Activated T-cell treated with anti-CD3 and anti-CD28 coated beads, Interleukin-2, amount 50 U/mL, for 4 hours (primary cell): ENCODE results near the gene LRRC1. TPM values are rescaled to one million over a fixed set of nuclear protein-coding genes. Genes with fewer than 3 reads are reported as not detected.

Experiments
- ATAC-seq, 2 donors: fragments of 200-7000 bp; cut with Tn5 transposase; one replicate each; pipeline ENCODE4 v1.10.0; 2021
- DNase-seq: peaks from one replicate; pipeline ENCODE4 v3.0.0-alpha.2; 2020
- H3K27me3 Mint-ChIP-seq: one replicate; pipeline ENCODE4 v1.8.0; 2021; ENCODE audit warnings: low read depth, mixed read lengths
- H3K36me3 Mint-ChIP-seq: one replicate; pipeline ENCODE4 v1.8.0; 2022; ENCODE audit warnings: mixed read lengths; ENCODE audit not compliant: insufficient read depth
- H3K4me1 Mint-ChIP-seq: one replicate; pipeline ENCODE4 v1.8.0; 2021; ENCODE audit warnings: low read depth, mixed read lengths
- H3K4me3 Mint-ChIP-seq: one replicate; pipeline ENCODE4 v1.8.0; 2021; ENCODE audit warnings: mild to moderate bottlenecking, moderate library complexity, mixed read lengths
- H3K9me3 Mint-ChIP-seq: one replicate; pipeline ENCODE4 v1.8.0; 2021; ENCODE audit warnings: mixed read lengths
- total RNA-seq, 3 donors: library from RNA; stranded (reverse); gene quantifications; one replicate each; pipeline ENCODE4 v1.2.1, GENCODE V29; 2021

Gene LRRC1
- total RNA-seq, 3 donors from 2014 or later: 0.78 to 1.9 (median 0.79) TPM

DNA sequence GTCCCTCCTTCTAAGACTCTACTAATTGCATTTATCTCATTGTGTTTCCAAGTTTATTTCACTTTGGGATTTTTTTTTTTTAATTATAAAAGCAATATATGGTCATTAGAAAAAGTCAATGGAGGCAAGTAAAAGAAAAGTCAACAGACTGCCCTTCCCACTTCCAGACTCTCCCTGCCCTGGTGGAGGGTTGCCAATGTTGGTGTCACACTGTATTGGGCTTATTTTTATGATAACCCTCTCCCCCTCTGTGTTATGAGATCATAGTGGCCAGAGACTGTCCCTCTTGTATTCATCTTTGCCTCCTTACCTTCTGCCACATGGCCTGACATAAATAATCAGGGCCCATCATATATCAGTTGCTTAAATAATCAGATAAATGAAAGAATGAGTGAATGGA, 63.4 kb downstream of the LRRC1 start:
- H3K36me3 Mint-ChIP-seq: no peaks in the 10 kb centered on the region
- H3K4me3 Mint-ChIP-seq: no peak overlapping the region

DNA sequence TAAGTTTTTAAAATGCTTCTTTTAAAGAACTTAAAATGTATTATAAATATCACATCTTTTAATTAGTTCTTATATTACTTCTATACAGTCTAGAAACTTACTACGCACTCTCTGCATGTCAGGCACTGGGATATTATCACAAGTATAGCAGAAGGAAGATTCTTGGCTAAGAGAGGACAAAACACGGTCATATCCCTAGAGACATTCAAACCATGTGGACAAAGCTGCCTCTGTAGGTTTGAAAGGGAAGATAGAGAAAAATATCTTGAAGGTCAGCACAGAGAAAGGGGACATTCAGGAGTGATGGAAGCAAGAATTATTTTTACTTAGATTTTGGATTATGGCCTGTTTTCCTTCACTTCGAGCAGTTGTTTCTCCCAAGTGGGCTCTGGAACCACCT, 64.1 kb downstream of the LRRC1 start:
- Mint-ChIP-seq H3K9me3 (no peaks in the 10 kb centered on the region), H3K36me3 (no peaks in the 10 kb centered on the region), H3K27me3 (no peaks in the 10 kb centered on the region), H3K4me1 (peaks cover 12% of the 10 kb centered on the region), H3K4me3 (no peak overlapping the region)
- ATAC-seq: no peak
- DNase-seq: no peak

More for the DNA sequence above, 63.4 kb downstream of the LRRC1 start:
- ATAC-seq (no peak), DNase-seq (no peak)
- no peaks in the 10 kb centered on the region for H3K9me3 Mint-ChIP-seq
- H3K4me1 Mint-ChIP-seq: peaks cover 12% of the 10 kb centered on the region
- H3K27me3 Mint-ChIP-seq: no peaks in the 10 kb centered on the region

DNA sequence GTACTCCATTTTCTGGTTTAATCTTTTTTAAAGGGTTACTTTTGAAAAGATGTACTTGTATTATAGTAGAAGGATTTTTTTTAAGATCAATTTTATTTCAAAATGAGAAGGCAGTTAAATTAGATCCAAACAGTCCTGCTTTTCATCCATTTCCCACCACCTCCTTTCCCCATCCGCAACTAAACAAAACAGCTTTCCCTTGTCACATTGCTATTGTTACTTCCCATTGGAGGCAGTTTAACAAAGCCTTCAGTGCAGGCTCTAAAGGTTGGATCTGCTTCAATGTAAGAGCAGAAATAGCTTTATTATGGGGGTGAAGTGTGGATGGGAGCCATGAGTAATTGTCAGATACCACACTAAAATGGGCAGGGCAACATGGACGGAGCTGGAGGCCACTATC, 65.7 kb downstream of the LRRC1 start:
- Mint-ChIP-seq H3K27me3 (no peaks in the 10 kb centered on the region), H3K9me3 (no peaks in the 10 kb centered on the region), H3K4me3 (no peak overlapping the region), H3K4me1 (no peaks in the 10 kb centered on the region), H3K36me3 (no peaks in the 10 kb centered on the region)
- ATAC-seq (no peak), DNase-seq (no peak)

DNA sequence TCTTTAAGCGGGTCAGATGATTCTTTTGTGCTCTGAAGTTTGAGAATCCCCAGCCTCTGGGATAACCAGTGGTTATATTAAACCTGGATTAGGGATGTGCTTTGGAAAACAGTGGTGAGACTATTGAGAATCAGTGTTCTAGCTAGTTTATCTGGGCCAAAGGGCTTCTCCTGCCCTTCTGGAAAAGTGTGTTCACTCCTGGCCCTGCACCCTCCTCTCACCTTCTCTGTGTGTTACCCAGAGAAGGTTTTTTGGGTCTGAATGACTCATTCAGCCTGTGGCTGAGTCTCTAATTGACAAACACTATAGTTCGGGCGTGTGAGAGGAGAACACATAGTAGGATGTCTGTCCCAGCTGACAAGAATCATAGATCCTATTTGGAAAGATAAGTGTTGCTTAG, 66.7 kb downstream of the LRRC1 start:
- no peaks in the 10 kb centered on the region for H3K9me3 Mint-ChIP-seq
- no peak overlapping the region for H3K4me3 Mint-ChIP-seq
- no peaks in the 10 kb centered on the region for H3K27me3 Mint-ChIP-seq
- H3K4me1 Mint-ChIP-seq: no peaks in the 10 kb centered on the region
- no peak for ATAC-seq
- DNase-seq: no peak
- no peaks in the 10 kb centered on the region for H3K36me3 Mint-ChIP-seq

DNA sequence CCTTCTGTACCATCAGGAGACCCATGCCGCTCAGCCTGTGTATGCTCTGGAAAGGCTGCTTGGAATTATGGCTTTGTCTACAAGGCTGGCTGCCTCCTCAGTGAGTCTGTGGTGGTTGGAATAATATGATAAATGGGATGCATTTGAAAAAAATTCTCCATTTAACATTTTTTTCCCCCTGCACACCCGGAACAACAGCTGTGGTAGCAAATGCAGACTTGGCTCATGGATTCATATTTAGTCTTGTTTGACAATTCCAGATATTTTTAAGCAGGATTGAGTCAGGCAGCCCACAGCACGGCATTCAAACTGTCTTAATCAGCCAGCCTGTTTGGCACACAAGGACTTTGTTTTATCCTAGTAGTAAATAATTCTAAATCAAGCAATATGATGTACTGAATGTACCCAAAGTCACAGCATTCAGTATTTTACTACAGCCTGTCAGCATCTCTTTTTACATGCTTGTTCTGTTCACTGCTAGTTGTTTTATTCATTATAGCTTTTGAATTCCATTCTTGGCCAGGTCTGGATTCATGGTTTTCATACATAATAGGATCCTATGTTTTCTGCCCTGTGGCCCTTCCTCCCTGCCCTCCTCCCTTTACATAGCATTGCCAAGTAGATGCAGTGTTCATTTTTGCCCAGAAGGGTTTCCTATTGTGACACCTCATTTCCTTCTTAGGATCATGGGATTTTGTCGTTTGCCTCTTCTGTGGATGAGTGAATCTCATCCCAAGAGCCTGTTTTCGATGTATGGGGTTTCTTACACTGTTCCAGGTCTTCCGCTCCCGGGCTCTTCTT, 68.1 kb downstream of the LRRC1 start:
- Mint-ChIP-seq H3K36me3 (no peaks in the 10 kb centered on the region), H3K9me3 (no peaks in the 10 kb centered on the region), H3K4me1 (no peaks in the 10 kb centered on the region), H3K4me3 (no peak overlapping the region), H3K27me3 (no peaks in the 10 kb centered on the region)
- DNase-seq: no peak
- no peak for ATAC-seq

DNA sequence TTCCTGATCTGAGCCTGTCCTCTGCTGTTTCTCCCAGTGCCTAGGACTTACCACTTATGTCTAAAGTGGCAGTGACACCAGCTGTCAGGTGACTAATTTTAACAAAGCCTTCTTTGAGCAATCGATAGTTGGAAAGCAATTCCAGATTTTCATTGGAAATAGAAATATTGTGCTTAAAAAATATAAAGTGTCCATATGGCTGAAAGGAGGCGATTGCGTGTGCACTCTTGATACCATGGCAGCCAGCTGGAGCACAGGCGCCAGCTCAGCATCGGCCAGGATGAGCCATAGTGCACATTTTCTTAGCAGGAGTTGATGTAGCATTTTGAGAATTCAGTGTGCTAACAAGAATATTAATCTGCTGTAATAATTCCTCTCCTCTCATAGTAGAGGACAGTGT, 70.0 kb downstream of the LRRC1 start:
- no peaks in the 10 kb centered on the region for H3K4me1 Mint-ChIP-seq
- H3K27me3 Mint-ChIP-seq: no peaks in the 10 kb centered on the region
- H3K36me3 Mint-ChIP-seq: no peaks in the 10 kb centered on the region
- no peak for DNase-seq
- H3K4me3 Mint-ChIP-seq: no peak overlapping the region
- no peak for ATAC-seq
- no peaks in the 10 kb centered on the region for H3K9me3 Mint-ChIP-seq

DNA sequence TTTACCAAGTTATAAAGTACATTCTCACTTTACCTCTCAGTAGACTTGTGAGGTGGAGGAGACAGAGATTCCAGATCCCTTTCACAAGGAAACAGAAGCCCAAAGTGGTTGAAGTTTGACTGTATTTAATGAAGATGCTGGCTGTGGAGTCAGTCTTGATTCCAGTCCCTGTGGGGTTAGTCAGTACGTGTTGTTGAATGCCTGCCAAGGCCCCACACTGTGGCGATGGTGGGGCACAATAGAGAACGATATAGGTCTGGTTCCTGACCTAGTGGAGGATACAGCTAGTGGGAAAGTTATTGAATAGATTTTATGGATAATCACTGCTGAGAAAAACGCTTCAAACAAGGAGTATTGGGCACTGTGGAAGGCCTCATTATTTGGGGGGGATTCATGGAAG, 71.4 kb downstream of the LRRC1 start:
- DNase-seq (no peak), ATAC-seq (no peak)
- Mint-ChIP-seq H3K4me1 (peaks cover 2% of the 10 kb centered on the region), H3K27me3 (no peaks in the 10 kb centered on the region), H3K9me3 (no peaks in the 10 kb centered on the region), H3K36me3 (no peaks in the 10 kb centered on the region), H3K4me3 (no peak overlapping the region)

DNA sequence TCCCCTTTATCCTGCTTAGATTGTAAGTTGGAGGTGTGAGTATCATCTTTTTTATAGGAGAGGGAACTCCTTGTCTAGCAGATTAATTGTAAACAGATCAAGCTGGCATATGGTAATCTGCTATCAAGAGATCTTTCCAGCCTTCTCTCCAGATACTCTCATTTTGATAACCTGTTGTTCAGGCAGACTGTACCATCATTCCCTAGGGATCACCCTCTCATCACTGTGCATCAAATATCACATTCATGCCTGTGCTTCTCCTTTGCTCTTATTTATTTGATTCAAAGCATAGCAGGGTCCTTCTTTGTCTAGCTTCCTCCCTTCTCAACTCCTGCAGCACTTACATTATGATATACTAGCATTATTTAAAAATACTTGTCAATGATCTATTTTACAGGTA, 73.8 kb downstream of the LRRC1 start:
- Mint-ChIP-seq H3K4me3 (no peak overlapping the region), H3K27me3 (no peaks in the 10 kb centered on the region), H3K9me3 (peaks cover 3% of the 10 kb centered on the region), H3K36me3 (no peaks in the 10 kb centered on the region), H3K4me1 (peaks cover 2% of the 10 kb centered on the region)
- ATAC-seq (no peak), DNase-seq (no peak)

DNA sequence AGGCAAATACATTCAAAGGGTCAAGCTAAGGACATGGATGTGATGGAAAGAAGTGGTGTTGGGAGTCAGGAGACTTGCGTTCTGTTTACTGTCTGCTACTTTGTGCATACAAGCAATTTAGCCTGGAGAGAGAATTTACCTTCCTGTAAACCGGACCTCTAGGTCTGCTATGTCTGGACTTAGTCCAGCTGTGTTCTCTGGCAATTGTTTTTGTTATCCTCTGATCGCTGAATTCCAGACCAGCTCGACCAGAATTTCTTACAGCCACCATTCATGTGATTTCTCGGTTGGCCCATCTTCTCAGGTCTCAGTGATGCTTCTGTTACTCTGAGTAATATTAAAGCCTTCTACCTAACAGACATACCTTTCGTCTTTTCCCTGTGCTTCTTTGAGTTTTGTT, 75.2 kb downstream of the LRRC1 start:
- peaks cover 2% of the 10 kb centered on the region for H3K4me1 Mint-ChIP-seq
- H3K36me3 Mint-ChIP-seq: no peaks in the 10 kb centered on the region
- no peak overlapping the region for H3K4me3 Mint-ChIP-seq
- ATAC-seq (no peak), DNase-seq (no peak)
- H3K27me3 Mint-ChIP-seq: no peaks in the 10 kb centered on the region
- peaks cover 3% of the 10 kb centered on the region for H3K9me3 Mint-ChIP-seq

DNA sequence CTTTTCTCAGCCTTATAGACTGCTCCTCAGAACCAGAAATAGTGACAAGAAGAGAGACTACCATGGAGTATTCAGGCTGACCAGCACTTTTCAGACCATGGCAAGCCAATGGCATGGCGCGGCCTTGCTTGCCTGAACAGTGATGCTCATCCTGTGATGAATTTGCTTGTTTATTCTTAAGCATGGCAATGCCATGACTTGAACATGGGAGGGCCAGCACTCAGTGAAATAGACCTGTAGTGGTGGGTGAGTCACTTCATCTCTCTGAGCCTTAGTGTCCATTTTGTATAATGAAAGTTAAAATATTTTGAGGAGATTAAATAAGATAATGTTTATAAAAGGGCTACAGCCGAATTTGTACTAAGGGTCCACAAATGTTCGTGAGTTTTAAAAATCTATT, 79.1 kb downstream of the LRRC1 start:
- Mint-ChIP-seq H3K4me1 (peaks cover 2% of the 10 kb centered on the region), H3K9me3 (peaks cover 3% of the 10 kb centered on the region), H3K4me3 (no peak overlapping the region), H3K36me3 (peaks cover 3% of the 10 kb centered on the region), H3K27me3 (no peaks in the 10 kb centered on the region)
- ATAC-seq (no peak), DNase-seq (no peak)

DNA sequence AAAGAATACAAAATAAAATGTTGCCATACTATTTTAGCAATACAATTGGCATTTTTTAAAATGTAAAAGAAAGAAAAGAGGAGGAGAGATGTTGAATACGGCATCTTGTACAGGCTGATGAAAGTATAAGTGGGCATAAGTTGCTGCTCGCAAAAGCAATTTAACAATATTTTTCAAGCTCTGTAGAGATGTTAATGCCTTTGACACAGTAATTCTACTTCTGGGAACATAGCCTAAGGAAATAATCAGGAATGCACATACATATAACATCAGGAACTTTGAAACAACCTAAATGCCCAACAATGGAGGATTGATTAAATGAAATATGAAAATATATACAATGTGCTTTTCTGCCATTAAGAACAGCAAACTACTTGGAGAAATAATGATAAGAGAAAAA, 80.2 kb downstream of the LRRC1 start:
- peaks cover 3% of the 10 kb centered on the region for H3K36me3 Mint-ChIP-seq
- no peak for DNase-seq
- H3K4me1 Mint-ChIP-seq: peaks cover 2% of the 10 kb centered on the region
- H3K4me3 Mint-ChIP-seq: no peak overlapping the region
- H3K27me3 Mint-ChIP-seq: no peaks in the 10 kb centered on the region
- peaks cover 3% of the 10 kb centered on the region for H3K9me3 Mint-ChIP-seq
- ATAC-seq: no peak

DNA sequence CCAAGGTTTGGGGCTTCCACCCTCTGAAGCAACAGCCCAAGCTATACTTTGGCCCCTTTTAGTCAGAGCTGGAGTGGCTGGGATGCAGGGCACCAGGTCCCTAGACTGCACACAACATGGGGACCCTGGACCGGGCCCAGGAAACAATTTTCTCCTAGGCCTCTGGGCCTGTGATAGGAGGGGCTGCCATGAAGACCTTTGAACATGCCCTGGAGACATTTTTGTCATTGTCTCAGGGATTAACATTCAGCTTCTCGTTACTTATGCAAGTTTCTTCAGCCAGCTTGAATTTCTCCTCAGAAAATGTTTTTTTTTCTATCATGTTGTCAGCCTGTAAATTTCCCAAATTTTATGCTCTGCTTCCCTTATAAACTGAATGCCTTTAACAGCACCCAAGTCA, 82.3 kb downstream of the LRRC1 start:
- no peaks in the 10 kb centered on the region for H3K4me1 Mint-ChIP-seq
- H3K9me3 Mint-ChIP-seq: peaks cover under 1% of the 10 kb centered on the region
- no peak for DNase-seq
- no peak for ATAC-seq
- H3K4me3 Mint-ChIP-seq: no peak overlapping the region
- peaks cover 3% of the 10 kb centered on the region for H3K36me3 Mint-ChIP-seq
- H3K27me3 Mint-ChIP-seq: no peaks in the 10 kb centered on the region

DNA sequence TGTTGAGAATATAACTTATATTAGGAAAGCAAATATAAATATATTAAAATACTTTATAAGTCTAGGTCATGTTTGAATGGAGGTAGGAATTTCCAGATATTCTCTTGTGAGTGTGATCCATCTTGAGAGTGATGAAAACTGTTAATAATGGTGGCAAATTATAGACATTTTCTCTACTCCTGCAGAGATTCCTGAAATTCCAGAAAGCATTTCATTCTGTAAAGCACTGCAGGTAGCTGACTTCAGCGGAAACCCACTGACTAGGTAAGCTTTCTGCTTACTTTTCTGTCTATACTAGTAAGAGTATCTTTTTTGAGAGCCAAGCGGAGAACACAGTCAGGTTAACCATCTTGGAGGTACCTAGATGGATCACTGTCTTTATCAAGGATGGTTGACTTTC, 84.0 kb downstream of the LRRC1 start:
- Mint-ChIP-seq H3K4me1 (no peaks in the 10 kb centered on the region), H3K4me3 (no peak overlapping the region), H3K36me3 (peaks cover 12% of the 10 kb centered on the region), H3K9me3 (no peaks in the 10 kb centered on the region), H3K27me3 (no peaks in the 10 kb centered on the region)
- no peak for DNase-seq
- no peak for ATAC-seq

DNA sequence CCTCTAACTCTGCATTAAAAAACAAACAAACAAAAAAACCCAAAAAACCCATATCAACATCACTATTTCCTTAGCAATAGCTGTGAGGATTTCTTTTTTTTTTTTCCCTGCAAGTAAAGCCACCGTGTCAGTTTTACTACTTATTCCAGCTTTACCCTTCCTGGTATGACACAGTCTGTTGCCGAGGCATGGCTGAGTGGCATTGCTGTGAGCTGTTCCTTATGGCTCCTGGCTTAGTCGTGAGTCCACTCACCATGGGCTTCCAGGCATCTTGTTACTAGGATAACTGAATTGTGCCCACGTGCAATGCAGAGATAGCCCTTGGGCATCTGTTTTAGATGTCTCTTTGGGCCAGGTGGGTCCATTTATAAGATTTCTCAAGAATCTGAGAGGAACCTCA, 84.8 kb downstream of the LRRC1 start:
- Mint-ChIP-seq H3K27me3 (no peaks in the 10 kb centered on the region), H3K9me3 (no peaks in the 10 kb centered on the region), H3K4me1 (no peaks in the 10 kb centered on the region), H3K36me3 (peaks cover 12% of the 10 kb centered on the region), H3K4me3 (no peak overlapping the region)
- ATAC-seq: no peak
- no peak for DNase-seq

DNA sequence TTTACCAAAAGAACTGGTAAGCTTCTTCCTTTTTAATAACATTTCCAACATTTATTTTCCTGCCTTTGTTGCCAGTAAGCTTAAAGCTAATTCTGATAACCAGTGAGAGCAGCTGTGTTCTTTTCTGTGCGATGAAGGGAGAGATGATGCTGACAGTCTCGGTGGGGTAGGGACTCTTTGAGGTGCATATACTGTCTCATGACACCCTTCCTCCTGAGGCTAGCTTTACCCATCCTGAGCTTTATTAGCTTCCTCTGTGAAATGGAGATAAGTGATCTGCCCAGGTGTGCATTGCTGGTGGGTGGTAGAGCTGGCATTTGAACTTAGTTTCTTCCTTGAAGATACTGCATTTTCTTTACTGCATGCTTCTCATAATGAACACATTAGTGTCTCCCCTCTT, 92.5 kb downstream of the LRRC1 start:
- DNase-seq: no peak
- Mint-ChIP-seq H3K9me3 (no peaks in the 10 kb centered on the region), H3K4me3 (no peak overlapping the region), H3K27me3 (no peaks in the 10 kb centered on the region), H3K4me1 (no peaks in the 10 kb centered on the region), H3K36me3 (peaks cover 8% of the 10 kb centered on the region)
- no peak for ATAC-seq
